Sigmoid colon (tissue), 4 donors: ENCODE data around the gene CSNK1G2.

ENCODE experiments used
- CTCF ChIP-seq, 4 experiments: fragments of 450-650 bp in 3 of 4; fragments of 200-600 bp in 1 of 4; IDR thresholded peaks; one replicate each; pipeline ENCODE4 v1.5.1; 2016 to 2019; ENCODE audit warnings: antibody characterized with exemption in 4 of 4, mild to moderate bottlenecking in 3 of 4, moderate library complexity in 2 of 4
- EP300 ChIP-seq, 4 donors: sonication (generic); formaldehyde crosslinking; IDR thresholded peaks; one replicate each; pipeline ENCODE4 v1.6.1; 2017; ENCODE audit warnings: antibody characterized with exemption in 4 of 4
- POLR2AphosphoS5 ChIP-seq, 4 donors: sonication (generic); formaldehyde crosslinking; IDR thresholded peaks; one replicate each; pipeline ENCODE4 v1.6.1; 2017; ENCODE audit warnings: antibody characterized with exemption in 4 of 4

GRCh38 chr19:1984357-1984756 is 43.4 kb downstream of the CSNK1G2 start:
- TF ChIP-seq EP300 (IDR thresholded peaks at IDR 0.05), result no peak
- TF ChIP-seq CTCF (IDR thresholded peaks at IDR 0.05), result no peak
- TF ChIP-seq POLR2AphosphoS5 (IDR thresholded peaks at IDR 0.05), result no peak
